Tibial artery (tissue), 4 donors: ENCODE data around the gene MAFF.

Experiments used
- DNase-seq, 2 donors: peaks; one replicate each; pipeline ENCODE4 v3.0.0-alpha.2; 2019
- H3K27ac ChIP-seq, 2 donors: fragments of 200-600 bp; sonication (generic) in 1 of 2; 1 replicate in 1 of 2; 2 replicates in 1 of 2; pipeline ENCODE4 v1.5.1; 2018 to 2019; ENCODE audit warnings: mild to moderate bottlenecking in 1 of 2
- H3K27me3 ChIP-seq, 2 donors: fragments of 200-600 bp; sonication (generic) in 1 of 2; one replicate each; pipeline versions ENCODE4 v1.5.1 to v1.6.0; 2016 to 2019
- H3K36me3 ChIP-seq, 3 donors: fragments of 200-600 bp; sonication (generic) in 2 of 3; one replicate each; pipeline ENCODE4 v1.5.1; 2016 to 2019; ENCODE audit warnings: mild to moderate bottlenecking in 2 of 3
- H3K4me1 ChIP-seq, 4 donors: fragments of 200-600 bp; sonication (generic) in 2 of 4; 1 replicate in 3 of 4; 2 replicates in 1 of 4; pipeline ENCODE4 v1.5.1; 2016 to 2019
- H3K4me3 ChIP-seq, 2 donors: fragments of 200-600 bp; sonication (generic) in 1 of 2; 1 replicate in 1 of 2; 2 replicates in 1 of 2; pipeline ENCODE4 v1.5.1; 2018 to 2019; ENCODE audit warnings: mild to moderate bottlenecking in 2 of 2
- H3K9me3 ChIP-seq, 3 donors: fragments of 200-600 bp; sonication (generic) in 1 of 3; one replicate each; pipeline ENCODE4 v1.5.1; 2016 to 2019
- intact Hi-C: fragments of 100-400 bp; cut with DNase I; formaldehyde crosslinking; loops from one replicate; pipeline ENCODE4 v1.15.0; 2023; ENCODE audit warnings: low total_unique reads
- TF ChIP-seq, protein P1 (sequence below), 2 experiments: fragments of 200-600 bp in 1 of 2; fragments of 450-650 bp in 1 of 2; IDR thresholded peaks; one replicate each; pipeline ENCODE4 v1.5.1; 2017 to 2019; ENCODE audit warnings: antibody characterized with exemption in 2 of 2, mild to moderate bottlenecking in 1 of 2, moderate library complexity in 1 of 2

MAFF gene

GRCh38 chr22:38236786-38237185 is 35.0 kb downstream of the MAFF start:
- TF ChIP-seq, protein P1, sequence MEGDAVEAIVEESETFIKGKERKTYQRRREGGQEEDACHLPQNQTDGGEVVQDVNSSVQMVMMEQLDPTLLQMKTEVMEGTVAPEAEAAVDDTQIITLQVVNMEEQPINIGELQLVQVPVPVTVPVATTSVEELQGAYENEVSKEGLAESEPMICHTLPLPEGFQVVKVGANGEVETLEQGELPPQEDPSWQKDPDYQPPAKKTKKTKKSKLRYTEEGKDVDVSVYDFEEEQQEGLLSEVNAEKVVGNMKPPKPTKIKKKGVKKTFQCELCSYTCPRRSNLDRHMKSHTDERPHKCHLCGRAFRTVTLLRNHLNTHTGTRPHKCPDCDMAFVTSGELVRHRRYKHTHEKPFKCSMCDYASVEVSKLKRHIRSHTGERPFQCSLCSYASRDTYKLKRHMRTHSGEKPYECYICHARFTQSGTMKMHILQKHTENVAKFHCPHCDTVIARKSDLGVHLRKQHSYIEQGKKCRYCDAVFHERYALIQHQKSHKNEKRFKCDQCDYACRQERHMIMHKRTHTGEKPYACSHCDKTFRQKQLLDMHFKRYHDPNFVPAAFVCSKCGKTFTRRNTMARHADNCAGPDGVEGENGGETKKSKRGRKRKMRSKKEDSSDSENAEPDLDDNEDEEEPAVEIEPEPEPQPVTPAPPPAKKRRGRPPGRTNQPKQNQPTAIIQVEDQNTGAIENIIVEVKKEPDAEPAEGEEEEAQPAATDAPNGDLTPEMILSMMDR (IDR thresholded peaks at IDR 0.05), result no peak
- peaks cover 0 to 50% (median 47%) of the 10 kb centered on the region in 3 donors for H3K36me3 ChIP-seq
- intact Hi-C loops, result no loop called here
- H3K27ac ChIP-seq, result peak overlapping the region; percentile 5 to 34
- H3K9me3 ChIP-seq, result no peaks in the 10 kb centered on the region
- H3K4me1 ChIP-seq, result peaks cover 0 to 37% (median 27%) of the 10 kb centered on the region in 4 donors
- no peaks in the 10 kb centered on the region for H3K27me3 ChIP-seq
- DNase-seq, result no peak
- no peak overlapping the region for H3K4me3 ChIP-seq

DNA sequence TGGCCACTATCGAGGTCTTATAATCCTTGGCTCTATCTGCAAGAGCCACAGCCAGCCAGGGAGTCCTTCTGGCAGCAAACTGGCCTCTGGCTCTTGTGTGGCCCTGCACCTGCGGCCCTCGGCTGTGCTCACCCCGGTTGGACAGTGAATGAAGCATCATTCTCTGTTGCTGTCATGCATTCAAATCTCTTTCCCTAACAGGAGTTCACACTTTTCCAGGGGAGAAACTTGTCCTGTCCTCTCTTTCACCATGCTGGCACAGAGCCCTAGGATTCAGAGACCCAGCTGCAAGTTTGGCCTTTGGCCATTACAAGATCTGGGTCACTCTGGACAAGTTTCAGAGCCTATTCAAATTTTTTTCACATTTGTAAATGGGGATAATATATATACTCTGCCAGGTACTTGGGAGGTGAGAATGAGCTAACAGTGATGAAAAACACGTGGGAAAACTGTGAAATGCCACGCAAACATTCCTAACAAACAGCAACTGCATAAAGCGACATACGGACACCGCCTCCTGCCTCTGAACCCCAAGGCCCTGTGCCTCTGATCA is 36.8 kb downstream of the MAFF start:
- peaks cover 0 to 53% (median 39%) of the 10 kb centered on the region in 4 donors for H3K4me1 ChIP-seq
- peaks cover 0 to 42% (median 35%) of the 10 kb centered on the region in 3 donors for H3K36me3 ChIP-seq
- TF ChIP-seq, protein P1 (IDR thresholded peaks at IDR 0.05), result no peak
- no peaks in the 10 kb centered on the region for H3K27me3 ChIP-seq
- H3K27ac ChIP-seq, result peak overlapping the region; percentile 70 to 73
- H3K9me3 ChIP-seq, result no peaks in the 10 kb centered on the region
- no peak for DNase-seq
- intact Hi-C loops, result no loop called here
- H3K4me3 ChIP-seq, result peak overlapping the region in 1 of 2 donors; percentile 21

DNA sequence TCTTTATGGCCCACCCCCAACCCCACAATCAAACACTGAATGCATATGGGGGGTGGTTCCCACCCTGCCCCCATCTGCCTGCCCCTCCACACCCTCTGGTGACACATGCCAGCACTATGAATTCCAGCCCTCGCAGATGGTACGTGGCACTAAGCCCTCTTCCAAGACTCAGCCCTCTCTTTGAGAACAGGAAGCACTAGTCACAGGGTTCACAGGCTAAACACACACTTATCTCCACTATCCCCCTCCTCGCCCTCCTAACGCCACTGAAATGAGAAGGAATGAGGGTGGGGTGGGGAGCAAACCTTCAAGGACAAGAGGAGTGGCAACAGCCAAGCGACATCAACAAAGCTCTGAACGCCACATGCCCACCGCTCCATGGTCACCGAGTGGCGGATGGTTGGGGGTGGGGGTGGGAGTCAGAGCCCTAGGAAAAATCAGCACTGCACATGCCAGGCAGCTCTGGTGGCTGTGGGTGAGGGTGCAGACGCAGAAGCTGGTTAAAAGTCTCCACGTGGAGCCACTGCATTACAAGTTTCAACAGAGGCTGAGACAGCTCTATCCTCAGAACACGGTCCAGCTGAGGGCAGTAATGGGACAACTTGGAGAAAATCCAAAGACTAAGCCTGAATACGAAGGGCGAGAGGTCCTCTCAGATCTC is 37.4 kb downstream of the MAFF start:
- H3K9me3 ChIP-seq, result no peaks in the 10 kb centered on the region
- intact Hi-C loops, result no loop called here
- peaks cover 0 to 59% (median 45%) of the 10 kb centered on the region in 4 donors for H3K4me1 ChIP-seq
- TF ChIP-seq, protein P1 (IDR thresholded peaks at IDR 0.05), result peak; percentile 36 to 37
- peak; percentile 47 to 83 for DNase-seq
- H3K27me3 ChIP-seq, result no peaks in the 10 kb centered on the region
- peak overlapping the region in 1 of 2 donors; percentile 21 for H3K4me3 ChIP-seq
- H3K36me3 ChIP-seq, result peaks cover 0 to 42% (median 37%) of the 10 kb centered on the region in 3 donors
- peak overlapping the region; percentile 70 to 73 for H3K27ac ChIP-seq

GRCh38 chr22:38240734-38241252 is 39.0 kb downstream of the MAFF start:
- intact Hi-C loops, result no loop called here
- H3K4me1 ChIP-seq, result peaks cover 0 to 64% (median 48%) of the 10 kb centered on the region in 4 donors
- peaks cover 5 to 42% (median 37%) of the 10 kb centered on the region in 3 donors for H3K36me3 ChIP-seq
- DNase-seq, result no peak
- H3K4me3 ChIP-seq, result no peak overlapping the region
- TF ChIP-seq, protein P1 (IDR thresholded peaks at IDR 0.05), result no peak
- no peaks in the 10 kb centered on the region for H3K27me3 ChIP-seq
- peak overlapping the region in 1 of 2 donors; percentile 70 for H3K27ac ChIP-seq
- no peaks in the 10 kb centered on the region for H3K9me3 ChIP-seq

DNA sequence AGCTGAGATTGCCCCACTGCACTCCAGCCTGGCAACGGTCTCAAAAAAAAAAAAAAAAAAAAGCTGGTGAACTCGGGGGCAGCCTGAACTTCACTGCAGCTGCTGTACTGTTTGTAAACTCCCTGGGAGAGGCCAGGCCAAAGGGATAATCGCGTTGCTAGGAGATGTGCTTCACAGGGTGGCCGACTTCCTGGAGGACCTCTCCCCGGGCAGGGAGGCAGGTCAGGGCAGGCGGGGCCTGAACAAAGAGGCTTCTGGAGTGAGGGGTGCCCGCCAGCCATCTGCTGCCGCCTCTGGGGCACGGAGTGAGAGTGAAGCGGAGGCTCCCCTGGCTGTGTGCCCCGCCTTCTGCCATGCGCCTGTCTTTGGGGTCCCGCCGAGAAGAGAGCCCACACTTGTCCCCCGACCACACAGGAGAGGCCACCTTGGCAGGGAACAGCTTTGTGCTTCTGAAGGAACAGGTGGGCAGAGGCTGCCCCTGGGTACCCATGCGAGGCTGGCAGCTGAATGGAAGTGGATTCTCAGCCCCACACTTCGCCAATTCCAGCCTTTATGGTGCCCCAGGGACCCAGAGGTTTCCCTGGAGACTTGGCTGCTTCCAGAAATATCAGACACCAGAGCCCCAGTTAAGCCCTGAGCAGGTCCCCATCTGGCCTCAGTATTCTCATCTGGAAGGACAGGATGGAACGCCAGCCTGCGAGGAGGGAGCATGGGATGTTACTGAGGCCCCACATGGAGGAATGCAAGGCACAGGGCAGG is 41.4 kb downstream of the MAFF start:
- H3K36me3 ChIP-seq, result peaks cover 8 to 49% (median 28%) of the 10 kb centered on the region in 3 donors
- TF ChIP-seq, protein P1 (IDR thresholded peaks at IDR 0.05), result no peak
- intact Hi-C loops, result no loop called here
- DNase-seq, result no peak
- peaks cover 6 to 83% (median 64%) of the 10 kb centered on the region in 4 donors for H3K4me1 ChIP-seq
- H3K9me3 ChIP-seq, result no peaks in the 10 kb centered on the region
- peak overlapping the region; percentile 77 to 78 for H3K27ac ChIP-seq
- no peak overlapping the region for H3K4me3 ChIP-seq
- no peaks in the 10 kb centered on the region for H3K27me3 ChIP-seq
